Glutamatergic neuron (in vitro differentiated cells): ENCODE results near the gene C6orf89. TPM values are rescaled to one million over a fixed set of nuclear protein-coding genes. Genes with fewer than 3 reads are reported as not detected.
A peak's percentile ranks its signal among the peaks of the same experiment; 100 is the strongest.

Experiments
- DNase-seq: peaks from one replicate; pipeline ENCODE4 v3.0.0; 2022
- H3K27ac Mint-ChIP-seq: one replicate; pipeline ENCODE4 v1.8.0; 2020; ENCODE audit warnings: mild to moderate bottlenecking, mixed read lengths, inconsistent platforms; ENCODE audit not compliant: unreplicated experiment
- H3K27me3 Mint-ChIP-seq: one replicate; pipeline ENCODE4 v1.8.0; 2020; ENCODE audit warnings: mild to moderate bottlenecking, moderate library complexity, mixed read lengths, inconsistent platforms; ENCODE audit not compliant: unreplicated experiment
- H3K36me3 Mint-ChIP-seq: one replicate; pipeline ENCODE4 v1.8.0; 2020; ENCODE audit warnings: mild to moderate bottlenecking, mixed read lengths, inconsistent platforms; ENCODE audit not compliant: unreplicated experiment
- H3K4me1 Mint-ChIP-seq: one replicate; pipeline ENCODE4 v1.8.0; 2020; ENCODE audit warnings: mild to moderate bottlenecking, low read depth, mixed read lengths, inconsistent platforms; ENCODE audit not compliant: unreplicated experiment
- H3K4me3 Mint-ChIP-seq: one replicate; pipeline ENCODE4 v1.8.0; 2020; ENCODE audit warnings: mild to moderate bottlenecking, mixed read lengths, inconsistent platforms; ENCODE audit not compliant: unreplicated experiment
- H3K9me3 Mint-ChIP-seq: one replicate; pipeline ENCODE4 v1.8.0; 2020; ENCODE audit warnings: mild to moderate bottlenecking, moderate library complexity, mixed read lengths, inconsistent platforms; ENCODE audit not compliant: unreplicated experiment
- total RNA-seq: library from RNA; stranded (reverse); fragmentation: NEBNext Ultra II Directional; extraction: Animal tissue kit (Norgen Biotek cat#: 25700); gene quantifications from one replicate; pipeline ENCODE4 v1.2.1, GENCODE V29; 2021; ENCODE audit not compliant: unreplicated experiment
- TF ChIP-seq, protein P1 (sequence below): fragments of 200-600 bp; sonication (generic); IDR thresholded peaks from one replicate; pipeline ENCODE4 v1.5.0; 2021; ENCODE audit not compliant: partially characterized antibody, unreplicated experiment

Gene C6orf89
- total RNA-seq, 1 donor from 2014 or later = 57.0 TPM

DNA sequence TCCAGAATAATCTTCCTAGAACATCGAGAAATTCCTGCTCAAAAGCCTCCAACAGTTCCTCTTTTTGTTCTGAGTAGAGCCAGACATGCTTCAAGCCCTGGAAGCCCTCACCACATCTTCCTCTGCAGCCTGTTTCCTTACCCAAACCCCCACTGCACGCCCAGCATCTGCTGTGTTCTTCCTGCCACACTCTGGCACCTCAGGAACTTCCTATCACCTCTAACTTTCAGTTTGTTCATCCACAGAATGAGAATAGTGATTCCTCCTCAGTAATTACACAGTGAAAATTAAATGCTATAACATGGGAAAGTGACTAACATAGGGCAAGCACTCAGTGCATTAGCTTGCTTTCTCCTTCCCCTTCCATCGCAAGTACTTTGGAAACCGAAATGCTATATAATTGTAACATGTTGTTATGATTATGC, 26.3 kb downstream of the C6orf89 start:
- TF ChIP-seq, protein P1, sequence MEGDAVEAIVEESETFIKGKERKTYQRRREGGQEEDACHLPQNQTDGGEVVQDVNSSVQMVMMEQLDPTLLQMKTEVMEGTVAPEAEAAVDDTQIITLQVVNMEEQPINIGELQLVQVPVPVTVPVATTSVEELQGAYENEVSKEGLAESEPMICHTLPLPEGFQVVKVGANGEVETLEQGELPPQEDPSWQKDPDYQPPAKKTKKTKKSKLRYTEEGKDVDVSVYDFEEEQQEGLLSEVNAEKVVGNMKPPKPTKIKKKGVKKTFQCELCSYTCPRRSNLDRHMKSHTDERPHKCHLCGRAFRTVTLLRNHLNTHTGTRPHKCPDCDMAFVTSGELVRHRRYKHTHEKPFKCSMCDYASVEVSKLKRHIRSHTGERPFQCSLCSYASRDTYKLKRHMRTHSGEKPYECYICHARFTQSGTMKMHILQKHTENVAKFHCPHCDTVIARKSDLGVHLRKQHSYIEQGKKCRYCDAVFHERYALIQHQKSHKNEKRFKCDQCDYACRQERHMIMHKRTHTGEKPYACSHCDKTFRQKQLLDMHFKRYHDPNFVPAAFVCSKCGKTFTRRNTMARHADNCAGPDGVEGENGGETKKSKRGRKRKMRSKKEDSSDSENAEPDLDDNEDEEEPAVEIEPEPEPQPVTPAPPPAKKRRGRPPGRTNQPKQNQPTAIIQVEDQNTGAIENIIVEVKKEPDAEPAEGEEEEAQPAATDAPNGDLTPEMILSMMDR = no peak
- H3K36me3 Mint-ChIP-seq = no peaks in the 10 kb centered on the region
- no peak for DNase-seq
- peaks cover 2% of the 10 kb centered on the region for H3K9me3 Mint-ChIP-seq
- H3K27ac Mint-ChIP-seq = no peak overlapping the region
- peaks cover 5% of the 10 kb centered on the region for H3K27me3 Mint-ChIP-seq
- H3K4me3 Mint-ChIP-seq = no peak overlapping the region
- H3K4me1 Mint-ChIP-seq = peaks cover 2% of the 10 kb centered on the region

DNA sequence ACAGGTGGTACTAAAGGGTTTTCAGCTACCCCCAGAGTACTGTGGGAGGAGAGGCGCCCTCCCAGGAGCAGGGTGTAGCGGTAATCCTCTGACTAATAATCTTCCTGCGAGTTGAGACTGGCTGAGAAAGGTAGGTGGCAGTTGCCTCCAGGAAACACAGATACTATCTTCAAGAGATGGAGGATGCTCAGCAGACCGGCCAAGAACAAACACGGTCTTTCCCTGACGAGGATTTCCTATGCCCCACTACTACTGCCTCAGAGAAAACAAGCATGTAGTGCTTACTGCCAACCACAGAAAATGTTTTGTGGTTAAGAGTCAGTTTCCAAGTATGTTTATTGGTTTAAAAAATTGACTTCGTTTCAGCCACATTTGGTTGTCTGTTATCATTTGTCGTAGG, 26.8 kb downstream of the C6orf89 start:
- TF ChIP-seq, protein P1 = no peak
- Mint-ChIP-seq H3K36me3 (no peaks in the 10 kb centered on the region), H3K27me3 (peaks cover 5% of the 10 kb centered on the region), H3K27ac (no peak overlapping the region), H3K4me1 (peaks cover 2% of the 10 kb centered on the region), H3K9me3 (peaks cover 2% of the 10 kb centered on the region), H3K4me3 (no peak overlapping the region)
- no peak for DNase-seq

- Mint-ChIP-seq H3K9me3 (peaks cover 2% of the 10 kb centered on the region), H3K36me3 (no peaks in the 10 kb centered on the region), H3K4me3 (no peak overlapping the region), H3K27me3 (peaks cover 5% of the 10 kb centered on the region), H3K27ac (no peak overlapping the region), H3K4me1 (peaks cover 2% of the 10 kb centered on the region)
- DNase-seq = no peak
- TF ChIP-seq, protein P1 = no peak
These were observed 27.3 kb downstream of the C6orf89 start for GRCh38 chr6:36913082-36913481.

GRCh38 chr6:36914227-36914794, 28.6 kb downstream of the C6orf89 start:
- Mint-ChIP-seq H3K4me3 (no peak overlapping the region), H3K27ac (no peak overlapping the region), H3K36me3 (no peaks in the 10 kb centered on the region), H3K27me3 (peaks cover 5% of the 10 kb centered on the region), H3K9me3 (peaks cover 2% of the 10 kb centered on the region), H3K4me1 (no peaks in the 10 kb centered on the region)
- TF ChIP-seq, protein P1 = no peak
- peak; percentile 26 for DNase-seq

GRCh38 chr6:36915599-36915998, 29.8 kb downstream of the C6orf89 start:
- Mint-ChIP-seq H3K4me3 (no peak overlapping the region), H3K27me3 (peaks cover 6% of the 10 kb centered on the region), H3K9me3 (peaks cover 2% of the 10 kb centered on the region), H3K36me3 (peaks cover 4% of the 10 kb centered on the region), H3K27ac (no peak overlapping the region), H3K4me1 (no peaks in the 10 kb centered on the region)
- TF ChIP-seq, protein P1 = no peak
- no peak for DNase-seq
